K562 (cell line): ENCODE data around the gene LYZL6. TPM values are rescaled to one million over a fixed set of nuclear protein-coding genes. Genes with fewer than 3 reads are reported as not detected.

Experiments
- CBX1 ChIP-seq: sonication (generic); IDR thresholded peaks from 2 replicates; pipeline ENCODE4 v1.6.1; 2016; ENCODE audit warnings: antibody characterized with exemption, low read depth, mild to moderate bottlenecking
- KAT8 ChIP-seq: fragments of 450-650 bp; IDR thresholded peaks from 2 replicates; pipeline ENCODE4 v1.6.1; 2016; ENCODE audit warnings: low read depth, mild to moderate bottlenecking
- KLF10 ChIP-seq: fragments of 250-450 bp; sonication (Bioruptor Pico); IDR thresholded peaks from 2 replicates; pipeline ENCODE4 v1.6.1; 2021; ENCODE audit warnings: matching md5 sums
- L3MBTL2 ChIP-seq: fragments of 450-650 bp; IDR thresholded peaks from 2 replicates; pipeline ENCODE4 v1.6.1; 2016; ENCODE audit warnings: mild to moderate bottlenecking, moderate library complexity
- NBN ChIP-seq: fragments of 450-650 bp; IDR thresholded peaks from 2 replicates; pipeline ENCODE4 v1.6.1; 2016; ENCODE audit warnings: low read depth, mild to moderate bottlenecking
- NRF1 ChIP-seq, 2 experiments: fragments of 450-650 bp; IDR thresholded peaks in 1 of 2; conservative IDR thresholded peaks in 1 of 2; 2 replicates each; pipeline ENCODE4 v1.6.1; 2014; ENCODE audit warnings: mild to moderate bottlenecking in 2 of 2
- ZNF197 ChIP-seq: fragments of 200-800 bp; sonication (Bioruptor generic); IDR thresholded peaks from 2 replicates; pipeline ENCODE4 v1.6.1; 2016; ENCODE audit warnings: low read depth, missing genetic modification characterization, missing compliant biosample characterization
- polyA plus RNA-seq, 8 experiments: library from polyadenylated mRNA; depleted of rRNA in 4 of 8; stranded (reverse) in 5 of 8; unstranded in 3 of 8; fragments of >200 nt; fragmentation: Nextera tagmentation in 2 of 8; fragmentation: Illumina TruSeq in 1 of 8; extraction: Ambion mirVana in 2 of 8; extraction: Trizol in 1 of 8; gene quantifications; 2 replicates each; pipeline versions ENCODE4 v1.2.1 to v1.2.3, GENCODE V29; 2011 to 2014; ENCODE audit warnings: inconsistent platforms in 1 of 8, missing spikeins in 1 of 8
- total RNA-seq, 7 experiments: library from RNA; depleted of rRNA in 6 of 7; stranded (reverse); fragments of >200 nt in 6 of 7; fragmentation: Illumina TruSeq in 2 of 7; extraction: Trizol in 2 of 7; gene quantifications; 2 replicates each; pipeline versions ENCODE4 v1.2.1 to v1.2.3, GENCODE V29; 2011 to 2021; ENCODE audit warnings: low replicate concordance in 1 of 7
- TF ChIP-seq, protein P1 (sequence below): fragments of 250-450 bp; sonication (Bioruptor Pico); IDR thresholded peaks from 2 replicates; pipeline ENCODE4 v1.4.0; 2020
- TF ChIP-seq, protein P2 (sequence below): fragments of 450-650 bp; formaldehyde crosslinking; IDR thresholded peaks from 2 replicates; pipeline ENCODE4 v1.4.0; 2020; ENCODE audit warnings: mild to moderate bottlenecking, mixed read lengths
- TF ChIP-seq, protein P3 (sequence below): fragments of 450-650 bp; IDR thresholded peaks from 2 replicates; pipeline ENCODE4 v1.6.1; 2016; ENCODE audit warnings: low read depth

The LYZL6 gene
- total and polyA plus RNA-seq, 9 of the 15 experiments (the other 6 are each of a cell fraction or from before 2014, with no cell fraction given): not detected

DNA sequence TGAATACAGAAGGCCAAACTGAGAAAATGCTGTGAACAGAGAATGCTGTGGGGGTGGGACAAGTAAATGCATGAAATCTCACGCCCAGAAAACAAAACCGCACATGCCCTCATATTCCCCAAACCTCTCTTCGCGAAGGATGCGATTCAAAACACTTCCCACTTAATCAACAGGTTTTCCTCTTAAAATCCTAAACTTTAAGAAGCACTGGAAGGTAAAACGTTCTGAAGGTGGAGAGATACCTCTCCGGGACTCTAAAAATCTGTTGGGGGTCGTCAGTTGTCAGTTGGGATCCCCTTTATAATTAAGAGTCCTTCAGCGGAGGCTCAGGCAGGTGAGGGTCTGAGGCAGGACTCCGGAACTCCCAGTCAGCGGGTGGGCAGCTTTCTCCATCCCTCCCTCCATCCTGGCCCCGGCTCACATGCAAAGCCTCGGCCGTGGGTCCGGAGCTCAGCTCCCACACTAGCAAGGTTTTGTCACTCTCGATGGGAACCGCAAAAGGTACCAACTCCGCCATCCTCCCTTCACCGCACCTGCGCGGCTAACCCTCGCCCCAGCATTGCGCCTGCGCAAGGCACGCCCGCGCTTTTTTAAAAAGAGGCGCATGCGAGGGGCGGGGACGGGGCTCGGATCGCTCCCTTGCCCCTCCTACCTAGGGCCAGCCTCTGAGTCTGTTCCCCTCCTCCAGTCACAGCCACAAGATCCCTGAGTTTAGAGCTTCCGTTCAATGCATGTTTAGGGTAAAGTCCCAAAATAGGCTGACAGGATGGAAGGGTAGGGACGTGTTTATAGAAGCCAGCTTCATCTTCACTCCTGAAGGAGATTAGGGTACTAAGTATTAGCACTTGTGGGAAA is 13.1 kb downstream of the LYZL6 start, which contains the start of gene RDM1 (continued):
- TF ChIP-seq, protein P1, sequence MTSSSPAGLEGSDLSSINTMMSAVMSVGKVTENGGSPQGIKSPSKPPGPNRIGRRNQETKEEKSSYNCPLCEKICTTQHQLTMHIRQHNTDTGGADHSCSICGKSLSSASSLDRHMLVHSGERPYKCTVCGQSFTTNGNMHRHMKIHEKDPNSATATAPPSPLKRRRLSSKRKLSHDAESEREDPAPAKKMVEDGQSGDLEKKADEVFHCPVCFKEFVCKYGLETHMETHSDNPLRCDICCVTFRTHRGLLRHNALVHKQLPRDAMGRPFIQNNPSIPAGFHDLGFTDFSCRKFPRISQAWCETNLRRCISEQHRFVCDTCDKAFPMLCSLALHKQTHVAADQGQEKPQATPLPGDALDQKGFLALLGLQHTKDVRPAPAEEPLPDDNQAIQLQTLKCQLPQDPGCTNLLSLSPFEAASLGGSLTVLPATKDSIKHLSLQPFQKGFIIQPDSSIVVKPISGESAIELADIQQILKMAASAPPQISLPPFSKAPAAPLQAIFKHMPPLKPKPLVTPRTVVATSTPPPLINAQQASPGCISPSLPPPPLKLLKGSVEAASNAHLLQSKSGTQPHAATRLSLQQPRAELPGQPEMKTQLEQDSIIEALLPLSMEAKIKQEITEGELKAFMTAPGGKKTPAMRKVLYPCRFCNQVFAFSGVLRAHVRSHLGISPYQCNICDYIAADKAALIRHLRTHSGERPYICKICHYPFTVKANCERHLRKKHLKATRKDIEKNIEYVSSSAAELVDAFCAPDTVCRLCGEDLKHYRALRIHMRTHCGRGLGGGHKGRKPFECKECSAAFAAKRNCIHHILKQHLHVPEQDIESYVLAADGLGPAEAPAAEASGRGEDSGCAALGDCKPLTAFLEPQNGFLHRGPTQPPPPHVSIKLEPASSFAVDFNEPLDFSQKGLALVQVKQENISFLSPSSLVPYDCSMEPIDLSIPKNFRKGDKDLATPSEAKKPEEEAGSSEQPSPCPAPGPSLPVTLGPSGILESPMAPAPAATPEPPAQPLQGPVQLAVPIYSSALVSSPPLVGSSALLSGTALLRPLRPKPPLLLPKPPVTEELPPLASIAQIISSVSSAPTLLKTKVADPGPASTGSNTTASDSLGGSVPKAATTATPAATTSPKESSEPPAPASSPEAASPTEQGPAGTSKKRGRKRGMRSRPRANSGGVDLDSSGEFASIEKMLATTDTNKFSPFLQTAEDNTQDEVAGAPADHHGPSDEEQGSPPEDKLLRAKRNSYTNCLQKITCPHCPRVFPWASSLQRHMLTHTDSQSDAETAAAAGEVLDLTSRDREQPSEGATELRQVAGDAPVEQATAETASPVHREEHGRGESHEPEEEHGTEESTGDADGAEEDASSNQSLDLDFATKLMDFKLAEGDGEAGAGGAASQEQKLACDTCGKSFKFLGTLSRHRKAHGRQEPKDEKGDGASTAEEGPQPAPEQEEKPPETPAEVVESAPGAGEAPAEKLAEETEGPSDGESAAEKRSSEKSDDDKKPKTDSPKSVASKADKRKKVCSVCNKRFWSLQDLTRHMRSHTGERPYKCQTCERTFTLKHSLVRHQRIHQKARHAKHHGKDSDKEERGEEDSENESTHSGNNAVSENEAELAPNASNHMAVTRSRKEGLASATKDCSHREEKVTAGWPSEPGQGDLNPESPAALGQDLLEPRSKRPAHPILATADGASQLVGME (CRISPR knock-in tag): peak; percentile 78
- TF ChIP-seq KAT8: no peak
- no peak for TF ChIP-seq CBX1
- peak; percentile 98 to 99 for TF ChIP-seq NRF1 (conservative IDR thresholded peaks at IDR 0.05 in 1 of 2, IDR thresholded peaks at IDR 0.05 in 1 of 2)
- TF ChIP-seq NBN: no peak
- TF ChIP-seq KLF10 (CRISPR knock-in tag): no peak
- peak; percentile 95 for TF ChIP-seq L3MBTL2
- TF ChIP-seq ZNF197 (CRISPR knock-in tag): no peak
- TF ChIP-seq, protein P2, sequence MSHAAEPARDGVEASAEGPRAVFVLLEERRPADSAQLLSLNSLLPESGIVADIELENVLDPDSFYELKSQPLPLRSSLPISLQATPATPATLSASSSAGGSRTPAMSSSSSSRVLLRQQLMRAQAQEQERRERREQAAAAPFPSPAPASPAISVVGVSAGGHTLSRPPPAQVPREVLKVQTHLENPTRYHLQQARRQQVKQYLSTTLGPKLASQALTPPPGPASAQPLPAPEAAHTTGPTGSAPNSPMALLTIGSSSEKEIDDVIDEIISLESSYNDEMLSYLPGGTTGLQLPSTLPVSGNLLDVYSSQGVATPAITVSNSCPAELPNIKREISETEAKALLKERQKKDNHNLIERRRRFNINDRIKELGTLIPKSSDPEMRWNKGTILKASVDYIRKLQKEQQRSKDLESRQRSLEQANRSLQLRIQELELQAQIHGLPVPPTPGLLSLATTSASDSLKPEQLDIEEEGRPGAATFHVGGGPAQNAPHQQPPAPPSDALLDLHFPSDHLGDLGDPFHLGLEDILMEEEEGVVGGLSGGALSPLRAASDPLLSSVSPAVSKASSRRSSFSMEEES (CRISPR knock-in tag): no peak
- TF ChIP-seq, protein P3, sequence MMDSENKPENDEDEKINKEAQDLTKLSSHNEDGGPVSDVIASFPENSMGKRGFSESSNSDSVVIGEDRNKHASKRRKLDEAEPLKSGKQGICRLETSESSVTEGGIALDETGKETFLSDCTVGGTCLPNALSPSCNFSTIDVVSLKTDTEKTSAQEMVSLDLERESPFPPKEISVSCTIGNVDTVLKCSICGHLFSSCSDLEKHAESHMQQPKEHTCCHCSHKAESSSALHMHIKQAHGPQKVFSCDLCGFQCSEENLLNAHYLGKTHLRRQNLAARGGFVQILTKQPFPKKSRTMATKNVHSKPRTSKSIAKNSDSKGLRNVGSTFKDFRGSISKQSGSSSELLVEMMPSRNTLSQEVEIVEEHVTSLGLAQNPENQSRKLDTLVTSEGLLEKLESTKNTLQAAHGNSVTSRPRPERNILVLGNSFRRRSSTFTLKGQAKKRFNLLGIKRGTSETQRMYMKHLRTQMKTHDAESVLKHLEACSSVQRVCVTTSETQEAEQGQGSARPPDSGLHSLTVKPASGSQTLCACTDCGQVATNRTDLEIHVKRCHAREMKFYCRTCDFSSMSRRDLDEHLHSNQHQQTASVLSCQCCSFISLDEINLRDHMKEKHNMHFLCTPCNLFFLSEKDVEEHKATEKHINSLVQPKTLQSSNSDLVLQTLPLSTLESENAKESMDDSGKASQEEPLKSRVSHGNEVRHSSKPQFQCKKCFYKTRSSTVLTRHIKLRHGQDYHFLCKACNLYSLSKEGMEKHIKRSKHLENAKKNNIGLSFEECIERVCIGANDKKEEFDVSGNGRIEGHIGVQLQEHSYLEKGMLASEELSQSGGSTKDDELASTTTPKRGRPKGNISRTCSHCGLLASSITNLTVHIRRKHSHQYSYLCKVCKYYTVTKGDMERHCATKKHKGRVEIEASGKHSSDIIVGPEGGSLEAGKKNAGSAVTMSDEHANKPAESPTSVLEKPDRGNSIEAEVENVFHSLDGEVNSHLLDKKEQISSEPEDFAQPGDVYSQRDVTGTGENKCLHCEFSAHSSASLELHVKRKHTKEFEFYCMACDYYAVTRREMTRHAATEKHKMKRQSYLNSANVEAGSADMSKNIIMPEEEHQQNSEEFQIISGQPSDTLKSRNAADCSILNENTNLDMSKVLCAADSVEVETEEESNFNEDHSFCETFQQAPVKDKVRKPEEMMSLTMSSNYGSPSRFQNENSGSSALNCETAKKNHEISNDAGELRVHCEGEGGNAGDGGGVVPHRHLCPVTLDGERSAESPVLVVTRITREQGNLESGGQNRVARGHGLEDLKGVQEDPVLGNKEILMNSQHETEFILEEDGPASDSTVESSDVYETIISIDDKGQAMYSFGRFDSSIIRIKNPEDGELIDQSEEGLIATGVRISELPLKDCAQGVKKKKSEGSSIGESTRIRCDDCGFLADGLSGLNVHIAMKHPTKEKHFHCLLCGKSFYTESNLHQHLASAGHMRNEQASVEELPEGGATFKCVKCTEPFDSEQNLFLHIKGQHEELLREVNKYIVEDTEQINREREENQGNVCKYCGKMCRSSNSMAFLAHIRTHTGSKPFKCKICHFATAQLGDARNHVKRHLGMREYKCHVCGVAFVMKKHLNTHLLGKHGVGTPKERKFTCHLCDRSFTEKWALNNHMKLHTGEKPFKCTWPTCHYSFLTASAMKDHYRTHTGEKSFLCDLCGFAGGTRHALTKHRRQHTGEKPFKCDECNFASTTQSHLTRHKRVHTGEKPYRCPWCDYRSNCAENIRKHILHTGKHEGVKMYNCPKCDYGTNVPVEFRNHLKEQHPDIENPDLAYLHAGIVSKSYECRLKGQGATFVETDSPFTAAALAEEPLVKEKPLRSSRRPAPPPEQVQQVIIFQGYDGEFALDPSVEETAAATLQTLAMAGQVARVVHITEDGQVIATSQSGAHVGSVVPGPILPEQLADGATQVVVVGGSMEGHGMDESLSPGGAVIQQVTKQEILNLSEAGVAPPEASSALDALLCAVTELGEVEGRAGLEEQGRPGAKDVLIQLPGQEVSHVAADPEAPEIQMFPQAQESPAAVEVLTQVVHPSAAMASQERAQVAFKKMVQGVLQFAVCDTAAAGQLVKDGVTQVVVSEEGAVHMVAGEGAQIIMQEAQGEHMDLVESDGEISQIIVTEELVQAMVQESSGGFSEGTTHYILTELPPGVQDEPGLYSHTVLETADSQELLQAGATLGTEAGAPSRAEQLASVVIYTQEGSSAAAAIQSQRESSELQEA: no peak
